Activated CD4-positive, alpha-beta T cell treated with anti-CD3 and anti-CD28 coated beads, Interleukin-2, amount 50 U/mL, for 4 hours (primary cell): ENCODE data around the gene VSTM4.

Source experiments
- DNase-seq, 2 experiments: peaks; one replicate each; pipeline ENCODE4 v3.0.0-alpha.2; 2020

VSTM4 gene

GRCh38 chr10:49001402-49001801 is 113.9 kb downstream of the VSTM4 start:
- no peak for DNase-seq

GRCh38 chr10:49000437-49001398 is 114.6 kb downstream of the VSTM4 start:
- DNase-seq = no peak

- DNase-seq = no peak
Observed at GRCh38 chr10:48999346-48999745, 116.0 kb downstream of the VSTM4 start.

GRCh38 chr10:48996329-48996728 is 119.0 kb downstream of the VSTM4 start:
- no peak for DNase-seq

GRCh38 chr10:48993627-48994026 is 121.7 kb downstream of the VSTM4 start:
- no peak for DNase-seq

GRCh38 chr10:48990226-48990625 is 125.1 kb downstream of the VSTM4 start:
- no peak for DNase-seq

GRCh38 chr10:48985621-48986158 is 129.6 kb downstream of the VSTM4 start:
- DNase-seq = no peak

- no peak for DNase-seq
Observed at GRCh38 chr10:48983648-48984351, 131.5 kb downstream of the VSTM4 start.

- no peak for DNase-seq
Observed at GRCh38 chr10:48982584-48982983, 132.7 kb downstream of the VSTM4 start.

- DNase-seq = peak; percentile 5 to 6
Observed at GRCh38 chr10:48981310-48981907, 133.9 kb downstream of the VSTM4 start.

GRCh38 chr10:48978318-48978717 is 137.0 kb downstream of the VSTM4 start:
- no peak for DNase-seq

GRCh38 chr10:48976196-48976595 is 139.1 kb downstream of the VSTM4 start:
- no peak for DNase-seq

GRCh38 chr10:48974510-48975156 is 140.7 kb downstream of the VSTM4 start:
- no peak for DNase-seq

GRCh38 chr10:48973065-48973464 is 142.3 kb downstream of the VSTM4 start:
- DNase-seq = no peak

GRCh38 chr10:48970654-48971053 is 144.7 kb downstream of the VSTM4 start:
- no peak for DNase-seq

GRCh38 chr10:48970046-48970445 is 145.3 kb downstream of the VSTM4 start:
- no peak for DNase-seq

- DNase-seq = no peak
Observed at GRCh38 chr10:48968036-48968435, 147.3 kb downstream of the VSTM4 start.

- no peak for DNase-seq
Observed at GRCh38 chr10:48965460-48965859, 149.9 kb downstream of the VSTM4 start.
